HL-60 (cell line): Measurements from ENCODE around the gene FBLN1.

Experiments
- DNase-seq, 2 experiments: peaks; one replicate each; pipeline ENCODE4 v3.0.0-alpha.2; 2010 to 2020; ENCODE audit warnings: low read depth in 1 of 2, low spot score in 1 of 2
- H3K27ac ChIP-seq: fragments of 250-450 bp; sonication (Bioruptor Pico); replicated peaks from 2 replicates; pipeline ENCODE4 v1.5.1; 2020; ENCODE audit warnings: mild to moderate bottlenecking, moderate library complexity
- H3K27me3 ChIP-seq: fragments of 250-450 bp; sonication (Bioruptor Pico); 2 replicates; pipeline ENCODE4 v1.5.1; 2021; ENCODE audit warnings: mild to moderate bottlenecking, moderate library complexity; ENCODE audit not compliant: insufficient read depth, poor library complexity, severe bottlenecking
- H3K4me3 ChIP-seq: replicated peaks from 2 replicates; pipeline ENCODE4 v1.5.1; 2011; ENCODE audit warnings: mild to moderate bottlenecking, control low read depth, low read length; ENCODE audit not compliant: insufficient read depth
- CTCF ChIP-seq: IDR thresholded peaks from one replicate; pipeline ENCODE4 v1.5.1; 2011; ENCODE audit warnings: low read length, control low read depth, inconsistent platforms; ENCODE audit not compliant: insufficient read depth
- GABPA ChIP-seq: IDR thresholded peaks from 2 replicates; pipeline ENCODE4 v1.6.1; 2012; ENCODE audit warnings: low read depth
- POLR2AphosphoS5 ChIP-seq: IDR thresholded peaks from 2 replicates; pipeline ENCODE4 v1.6.1; 2012; ENCODE audit warnings: low read depth
- SPI1 ChIP-seq: IDR thresholded peaks from 2 replicates; pipeline ENCODE4 v1.6.1; 2012; ENCODE audit warnings: low read depth, mild to moderate bottlenecking, borderline replicate concordance
- TF ChIP-seq, protein P1 (sequence below): IDR thresholded peaks from 2 replicates; pipeline ENCODE4 v1.6.1; 2012; ENCODE audit warnings: low read depth; ENCODE audit not compliant: insufficient replicate concordance

FBLN1 gene

GRCh38 chr22:45512363-45512762 is 9.7 kb downstream of the FBLN1 start:
- Histone ChIP-seq H3K4me3 (no peak overlapping the region), H3K27ac (no peak overlapping the region)

DNA sequence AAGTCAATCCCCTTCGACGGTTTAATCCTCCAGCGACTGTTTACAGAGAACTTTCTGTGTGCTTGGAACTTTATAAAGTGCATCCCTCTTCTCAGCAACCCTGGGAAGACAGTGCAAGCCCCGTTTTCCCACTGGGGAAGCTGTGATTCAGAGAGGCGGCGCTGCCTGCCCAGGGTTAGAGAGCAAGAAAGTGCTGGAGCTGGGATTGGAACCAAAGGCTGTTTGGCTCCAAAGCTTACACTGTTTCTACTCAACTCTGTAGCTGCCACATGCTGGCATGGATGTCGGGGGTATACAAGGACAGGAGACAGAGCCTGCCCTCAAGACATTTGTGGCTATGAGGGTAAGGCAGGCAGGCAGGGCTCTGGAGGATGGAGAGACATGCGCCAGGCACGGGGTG is 13.0 kb downstream of the FBLN1 start:
- TF ChIP-seq POLR2AphosphoS5 = no peak
- no peak for TF ChIP-seq GABPA
- no peak for TF ChIP-seq CTCF
- no peak for TF ChIP-seq SPI1
- TF ChIP-seq, protein P1, sequence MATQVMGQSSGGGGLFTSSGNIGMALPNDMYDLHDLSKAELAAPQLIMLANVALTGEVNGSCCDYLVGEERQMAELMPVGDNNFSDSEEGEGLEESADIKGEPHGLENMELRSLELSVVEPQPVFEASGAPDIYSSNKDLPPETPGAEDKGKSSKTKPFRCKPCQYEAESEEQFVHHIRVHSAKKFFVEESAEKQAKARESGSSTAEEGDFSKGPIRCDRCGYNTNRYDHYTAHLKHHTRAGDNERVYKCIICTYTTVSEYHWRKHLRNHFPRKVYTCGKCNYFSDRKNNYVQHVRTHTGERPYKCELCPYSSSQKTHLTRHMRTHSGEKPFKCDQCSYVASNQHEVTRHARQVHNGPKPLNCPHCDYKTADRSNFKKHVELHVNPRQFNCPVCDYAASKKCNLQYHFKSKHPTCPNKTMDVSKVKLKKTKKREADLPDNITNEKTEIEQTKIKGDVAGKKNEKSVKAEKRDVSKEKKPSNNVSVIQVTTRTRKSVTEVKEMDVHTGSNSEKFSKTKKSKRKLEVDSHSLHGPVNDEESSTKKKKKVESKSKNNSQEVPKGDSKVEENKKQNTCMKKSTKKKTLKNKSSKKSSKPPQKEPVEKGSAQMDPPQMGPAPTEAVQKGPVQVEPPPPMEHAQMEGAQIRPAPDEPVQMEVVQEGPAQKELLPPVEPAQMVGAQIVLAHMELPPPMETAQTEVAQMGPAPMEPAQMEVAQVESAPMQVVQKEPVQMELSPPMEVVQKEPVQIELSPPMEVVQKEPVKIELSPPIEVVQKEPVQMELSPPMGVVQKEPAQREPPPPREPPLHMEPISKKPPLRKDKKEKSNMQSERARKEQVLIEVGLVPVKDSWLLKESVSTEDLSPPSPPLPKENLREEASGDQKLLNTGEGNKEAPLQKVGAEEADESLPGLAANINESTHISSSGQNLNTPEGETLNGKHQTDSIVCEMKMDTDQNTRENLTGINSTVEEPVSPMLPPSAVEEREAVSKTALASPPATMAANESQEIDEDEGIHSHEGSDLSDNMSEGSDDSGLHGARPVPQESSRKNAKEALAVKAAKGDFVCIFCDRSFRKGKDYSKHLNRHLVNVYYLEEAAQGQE = no peak
- H3K27me3 ChIP-seq = peaks cover 3% of the 10 kb centered on the region
- H3K4me3 ChIP-seq = no peak overlapping the region
- H3K27ac ChIP-seq = no peak overlapping the region
- DNase-seq = no peak

More at GRCh38 chr22:45512363-45512762, 9.7 kb downstream of the FBLN1 start:
- DNase-seq = no peak
- TF ChIP-seq, protein P1 = no peak
- TF ChIP-seq POLR2AphosphoS5 = no peak
- peaks cover 3% of the 10 kb centered on the region for H3K27me3 ChIP-seq

- no peak for DNase-seq
- no peak overlapping the region for H3K4me3 ChIP-seq
- no peak overlapping the region for H3K27ac ChIP-seq
- peaks cover 3% of the 10 kb centered on the region for H3K27me3 ChIP-seq
- TF ChIP-seq GABPA (no peak), POLR2AphosphoS5 (no peak), CTCF (no peak), SPI1 (no peak)
- TF ChIP-seq, protein P1 = no peak
Observed at GRCh38 chr22:45516163-45516562, 13.5 kb downstream of the FBLN1 start.
